ENCODE data around the gene PIK3C2B.

DNA sequence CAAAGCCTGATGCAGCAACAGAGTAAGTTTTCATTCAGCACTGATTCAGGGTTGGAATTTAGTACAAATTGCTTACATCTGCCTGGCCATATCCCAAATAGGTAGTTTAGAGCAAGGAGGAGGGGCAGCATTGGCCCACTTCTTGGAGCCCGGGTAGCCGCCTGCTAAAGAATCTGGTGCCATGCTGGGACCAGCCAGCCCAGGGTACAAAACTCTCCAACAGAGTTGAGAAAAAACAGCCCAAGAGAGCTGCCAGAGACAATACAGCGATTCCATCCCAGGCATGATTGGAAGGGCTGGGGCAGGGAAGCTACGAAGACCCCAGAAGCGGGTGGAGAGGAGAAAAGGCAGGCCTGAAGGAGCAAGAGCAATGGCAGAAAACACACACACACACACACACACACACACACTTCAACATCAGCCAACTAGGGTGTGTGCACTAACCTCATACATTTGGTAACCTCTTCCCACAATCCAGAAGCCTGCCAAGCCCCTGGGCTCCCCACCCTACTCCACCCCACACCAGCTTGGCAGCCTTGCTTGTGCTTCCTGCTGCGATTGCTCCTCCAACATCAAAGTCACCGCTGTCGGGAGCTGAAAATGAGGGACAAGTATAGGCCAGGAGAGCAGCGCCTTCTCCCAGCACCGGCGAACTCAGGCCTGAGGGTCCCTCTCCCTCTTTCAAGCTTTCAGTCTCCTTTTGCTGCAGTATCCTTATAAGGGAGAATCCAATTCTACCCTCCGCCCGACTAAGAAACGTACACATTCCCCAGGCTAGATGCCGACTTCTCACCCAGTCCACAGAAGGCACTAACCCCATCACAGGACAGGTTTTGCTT is 1.2 kb downstream of the PIK3C2B start:
- TF ChIP-seq POLR2A (IDR thresholded peaks at IDR 0.05; ENCODE audit: low read depth, low read length) = no peak
- TF ChIP-seq, protein P1, sequence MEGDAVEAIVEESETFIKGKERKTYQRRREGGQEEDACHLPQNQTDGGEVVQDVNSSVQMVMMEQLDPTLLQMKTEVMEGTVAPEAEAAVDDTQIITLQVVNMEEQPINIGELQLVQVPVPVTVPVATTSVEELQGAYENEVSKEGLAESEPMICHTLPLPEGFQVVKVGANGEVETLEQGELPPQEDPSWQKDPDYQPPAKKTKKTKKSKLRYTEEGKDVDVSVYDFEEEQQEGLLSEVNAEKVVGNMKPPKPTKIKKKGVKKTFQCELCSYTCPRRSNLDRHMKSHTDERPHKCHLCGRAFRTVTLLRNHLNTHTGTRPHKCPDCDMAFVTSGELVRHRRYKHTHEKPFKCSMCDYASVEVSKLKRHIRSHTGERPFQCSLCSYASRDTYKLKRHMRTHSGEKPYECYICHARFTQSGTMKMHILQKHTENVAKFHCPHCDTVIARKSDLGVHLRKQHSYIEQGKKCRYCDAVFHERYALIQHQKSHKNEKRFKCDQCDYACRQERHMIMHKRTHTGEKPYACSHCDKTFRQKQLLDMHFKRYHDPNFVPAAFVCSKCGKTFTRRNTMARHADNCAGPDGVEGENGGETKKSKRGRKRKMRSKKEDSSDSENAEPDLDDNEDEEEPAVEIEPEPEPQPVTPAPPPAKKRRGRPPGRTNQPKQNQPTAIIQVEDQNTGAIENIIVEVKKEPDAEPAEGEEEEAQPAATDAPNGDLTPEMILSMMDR (IDR thresholded peaks at IDR 0.05; ENCODE audit: extremely low read depth in 1 of 2, insufficient read depth in 1 of 2, low read depth in 1 of 2, low read length in 2 of 2) = no peak
- TF ChIP-seq EZH2 (IDR thresholded peaks at IDR 0.05; ENCODE audit: borderline replicate concordance, low read depth, low read length, severe bottlenecking) = no peak
- no peak for TF ChIP-seq POLR2AphosphoS5 (IDR thresholded peaks at IDR 0.05; ENCODE audit: insufficient read depth, low read depth, low read length)
- TF ChIP-seq JUN (IDR thresholded peaks at IDR 0.05; ENCODE audit: borderline replicate concordance, insufficient read depth, insufficient read length, low read depth) = no peak

All from endothelial cell of umbilical vein (primary cell).